Liver (tissue), 9 donors: ENCODE results near the gene CAMK1G. TPM values are rescaled to one million over a fixed set of nuclear protein-coding genes. Genes with fewer than 3 reads are reported as not detected.

Experiments
- DNase-seq: peaks from one replicate; pipeline ENCODE4 v3.0.0-alpha.2; 2017; ENCODE audit warnings: low spot score
- H3K27ac ChIP-seq, 2 donors: one replicate each; pipeline ENCODE4 v1.7.0; 2013; ENCODE audit warnings: inconsistent platforms in 2 of 2, low read length in 2 of 2, control low read depth in 1 of 2, low read depth in 1 of 2, mild to moderate bottlenecking in 1 of 2
- H3K27me3 ChIP-seq, 4 donors: one replicate each; pipeline versions ENCODE4 v1.6.1 to v1.7.0; 2013; ENCODE audit warnings: low read length in 3 of 4, inconsistent platforms in 1 of 4, mild to moderate bottlenecking in 1 of 4, moderate library complexity in 1 of 4; ENCODE audit not compliant: control insufficient read depth in 4 of 4, insufficient read depth in 4 of 4
- H3K36me3 ChIP-seq, 4 donors: one replicate each; pipeline versions ENCODE4 v1.6.1 to v1.7.0; 2013; ENCODE audit warnings: low read length in 3 of 4, mild to moderate bottlenecking in 3 of 4, low read depth in 1 of 4, moderate library complexity in 1 of 4; ENCODE audit not compliant: control insufficient read depth in 4 of 4, insufficient read depth in 3 of 4
- H3K4me1 ChIP-seq, 4 donors: one replicate each; pipeline versions ENCODE4 v1.6.1 to v1.7.0; 2013; ENCODE audit warnings: low read length in 3 of 4, mild to moderate bottlenecking in 3 of 4, moderate library complexity in 1 of 4; ENCODE audit not compliant: control insufficient read depth in 4 of 4, insufficient read depth in 4 of 4
- H3K4me3 ChIP-seq, 3 donors: one replicate each; pipeline versions ENCODE4 v1.6.1 to v1.7.0; 2013; ENCODE audit warnings: low read length in 3 of 3, control low read depth in 1 of 3, low read depth in 1 of 3, mild to moderate bottlenecking in 1 of 3
- H3K9ac ChIP-seq, 2 donors: one replicate each; pipeline ENCODE4 v1.7.0; 2013; ENCODE audit warnings: low read length in 2 of 2, mild to moderate bottlenecking in 2 of 2, moderate library complexity in 2 of 2, control low read depth in 1 of 2, low read depth in 1 of 2
- H3K9me3 ChIP-seq, 4 donors: one replicate each; pipeline versions ENCODE4 v1.6.1 to v1.7.0; 2013; ENCODE audit warnings: low read length in 3 of 4; ENCODE audit not compliant: control insufficient read depth in 4 of 4
- ATF3 ChIP-seq: IDR thresholded peaks from 2 replicates; pipeline ENCODE4 v1.6.1; 2016; ENCODE audit warnings: antibody characterized with exemption
- CTCF ChIP-seq: fragments of 150-350 bp; IDR thresholded peaks from 2 replicates; pipeline ENCODE4 v1.5.1; 2017; ENCODE audit warnings: improper control_type of control experiment, low read depth, low read length; ENCODE audit not compliant: missing input control
- EGR1 ChIP-seq, 2 donors: IDR thresholded peaks; 2 replicates each; pipeline ENCODE4 v1.6.1; 2016 to 2018; ENCODE audit warnings: antibody characterized with exemption in 2 of 2, low read depth in 2 of 2
- FOXA1 ChIP-seq: IDR thresholded peaks from 2 replicates; pipeline ENCODE4 v1.6.1; 2016; ENCODE audit warnings: antibody characterized with exemption
- FOXA2 ChIP-seq: IDR thresholded peaks from 2 replicates; pipeline ENCODE4 v1.6.1; 2016; ENCODE audit warnings: antibody characterized with exemption
- GABPA ChIP-seq, 2 donors: IDR thresholded peaks in 1 of 2; conservative IDR thresholded peaks in 1 of 2; 2 replicates each; pipeline ENCODE4 v1.6.1; 2016; ENCODE audit warnings: antibody characterized with exemption in 2 of 2, mild to moderate bottlenecking in 1 of 2, moderate library complexity in 1 of 2
- JUND ChIP-seq, 2 donors: IDR thresholded peaks; 2 replicates each; pipeline ENCODE4 v1.6.1; 2016; ENCODE audit warnings: antibody characterized with exemption in 2 of 2
- MAX ChIP-seq: IDR thresholded peaks from 2 replicates; pipeline ENCODE4 v1.6.1; 2016; ENCODE audit warnings: antibody characterized with exemption
- RAD21 ChIP-seq, 2 donors: IDR thresholded peaks; 2 replicates each; pipeline ENCODE4 v1.6.1; 2016; ENCODE audit warnings: antibody characterized with exemption in 2 of 2, mild to moderate bottlenecking in 2 of 2
- REST ChIP-seq: IDR thresholded peaks from 2 replicates; pipeline ENCODE4 v1.6.1; 2016; ENCODE audit warnings: antibody characterized with exemption, mild to moderate bottlenecking
- RXRA ChIP-seq, 2 donors: IDR thresholded peaks; 2 replicates each; pipeline ENCODE4 v1.6.1; 2017 to 2018; ENCODE audit warnings: antibody characterized with exemption in 2 of 2, mild to moderate bottlenecking in 1 of 2
- SP1 ChIP-seq: IDR thresholded peaks from 2 replicates; pipeline ENCODE4 v1.6.1; 2018; ENCODE audit warnings: antibody characterized with exemption, mild to moderate bottlenecking
- TAF1 ChIP-seq: conservative IDR thresholded peaks from 2 replicates; pipeline ENCODE4 v1.6.1; 2016; ENCODE audit warnings: antibody characterized with exemption, mild to moderate bottlenecking
- YY1 ChIP-seq: IDR thresholded peaks from 2 replicates; pipeline ENCODE4 v1.6.1; 2016; ENCODE audit warnings: antibody characterized with exemption, mild to moderate bottlenecking
- ZBTB33 ChIP-seq: IDR thresholded peaks from 2 replicates; pipeline ENCODE4 v1.6.1; 2016; ENCODE audit warnings: antibody characterized with exemption
- WGBS: extraction: QIAGEN DNeasy Blood & Tissue Kit; methylation state at CpG from one replicate; pipeline ENCODE4 v1.1.7; 2013; 5-methylcytosine and 5-hydroxymethylcytosine counted together
- polyA plus RNA-seq, 2 donors: library from polyadenylated mRNA; stranded (reverse) in 1 of 2; unstranded in 1 of 2; fragments of 200-250 nt in 1 of 2; fragments of >200 nt in 1 of 2; fragmentation: Nextera tagmentation in 1 of 2; extraction: Ambion mirVana in 1 of 2; gene quantifications; one replicate each; pipeline versions ENCODE4 v1.2.1 to v1.2.3, GENCODE V29; 2013 to 2015
- total RNA-seq, 2 donors: library from RNA; depleted of rRNA; stranded (reverse); fragments of >200 nt; gene quantifications; one replicate each; pipeline ENCODE4 v1.2.3, GENCODE V29; 2014
- donor health status: healthy.
- donor health status: healthy.
- donor health status: healthy.
- donor health status: healthy.
- donor health status: healthy.

CAMK1G gene
- total and polyA plus RNA-seq, 4 donors = 0.03 to 0.25 (median 0.14) TPM; not detected in 1

GRCh38 chr1:209609041-209609790, 25.7 kb downstream of the CAMK1G start:
- no peak for DNase-seq
- H3K9me3 ChIP-seq = no peaks in the 10 kb centered on the region
- H3K9ac ChIP-seq = no peak overlapping the region
- peaks cover 0 to 6% (median 0%) of the 10 kb centered on the region in 4 donors for H3K4me1 ChIP-seq
- WGBS = 92% methylated on average over 9 of the region's 9 CpGs
- H3K36me3 ChIP-seq = no peaks in the 10 kb centered on the region
- H3K4me3 ChIP-seq = no peak overlapping the region
- H3K27me3 ChIP-seq = peaks cover 0 to 3% (median 0%) of the 10 kb centered on the region in 4 donors
- H3K27ac ChIP-seq = no peak overlapping the region
- TF ChIP-seq ZBTB33 (no peak), EGR1 (IDR thresholded peaks at IDR 0.05; ENCODE audit: low read depth in 2 of 2) (no peak), REST (no peak), ATF3 (no peak), TAF1 (no peak), GABPA (IDR thresholded peaks at IDR 0.05 in 1 of 2, conservative IDR thresholded peaks at IDR 0.05 in 1 of 2) (no peak), MAX (no peak), JUND (IDR thresholded peaks at IDR 0.05) (no peak), SP1 (no peak), FOXA2 (no peak), RAD21 (IDR thresholded peaks at IDR 0.05) (no peak), CTCF (no peak), FOXA1 (no peak), YY1 (no peak), RXRA (IDR thresholded peaks at IDR 0.05) (no peak)
